Endodermal cell (in vitro differentiated cells): Measurements from ENCODE around the gene MALSU1. TPM values are rescaled to one million over a fixed set of nuclear protein-coding genes. Genes with fewer than 3 reads are reported as not detected.

Source experiments
- DNase-seq: peaks from one replicate; pipeline ENCODE4 v3.0.0-alpha.2; 2017
- H3K27ac ChIP-seq: 2 replicates; pipeline ENCODE4 v1.5.1; 2013; ENCODE audit warnings: mild to moderate bottlenecking, low read depth, low read length, moderate library complexity
- H3K27me3 ChIP-seq: 2 replicates; pipeline ENCODE4 v1.6.1; 2013; ENCODE audit warnings: mild to moderate bottlenecking, low read length, moderate library complexity; ENCODE audit not compliant: insufficient read depth, control insufficient read depth, poor library complexity, severe bottlenecking
- H3K36me3 ChIP-seq: 2 replicates; pipeline ENCODE4 v1.7.0; 2013; ENCODE audit warnings: mild to moderate bottlenecking, low read length, moderate library complexity; ENCODE audit not compliant: control insufficient read depth, insufficient read depth
- H3K4me1 ChIP-seq: one replicate; pipeline ENCODE4 v1.7.0; 2013; ENCODE audit warnings: low read length; ENCODE audit not compliant: control insufficient read depth, insufficient read depth
- H3K4me3 ChIP-seq: 2 replicates; pipeline ENCODE4 v1.5.1; 2013; ENCODE audit warnings: mild to moderate bottlenecking, low read length, moderate library complexity
- H3K9ac ChIP-seq: 2 replicates; pipeline ENCODE4 v1.6.1; 2013; ENCODE audit warnings: mild to moderate bottlenecking, low read length, moderate library complexity; ENCODE audit not compliant: poor library complexity, severe bottlenecking; ENCODE audit errors: extremely low read depth
- H3K9me3 ChIP-seq: 2 replicates; pipeline ENCODE4 v1.6.1; 2013; ENCODE audit warnings: mild to moderate bottlenecking, low read length, moderate library complexity; ENCODE audit not compliant: control insufficient read depth
- H3K27ac Mint-ChIP-seq: 2 replicates; pipeline ENCODE4 v1.8.0; 2020; ENCODE audit warnings: mixed read lengths
- H3K27me3 Mint-ChIP-seq: 2 replicates; pipeline ENCODE4 v1.8.0; 2021; ENCODE audit warnings: mild to moderate bottlenecking, mixed read lengths; ENCODE audit not compliant: insufficient read depth
- H3K36me3 Mint-ChIP-seq: 2 replicates; pipeline ENCODE4 v1.8.0; 2020; ENCODE audit warnings: low read depth, mixed read lengths
- H3K4me1 Mint-ChIP-seq: 2 replicates; pipeline ENCODE4 v1.8.0; 2020; ENCODE audit warnings: mixed read lengths
- H3K4me3 Mint-ChIP-seq: 2 replicates; pipeline ENCODE4 v1.8.0; 2020; ENCODE audit warnings: mild to moderate bottlenecking, moderate library complexity, mixed read lengths
- H3K9me3 Mint-ChIP-seq: 2 replicates; pipeline ENCODE4 v1.8.0; 2020; ENCODE audit warnings: mild to moderate bottlenecking, mixed read lengths
- WGBS, 2 experiments: methylation state at CpG; one replicate each; pipeline versions ENCODE4 v1.1.5 to v1.1.7; 2013; ENCODE audit warnings: missing lambda C conversion rate in 2 of 2, mixed read lengths in 1 of 2; ENCODE audit not compliant: insufficient coverage in 1 of 2, insufficient read length in 1 of 2; 5-methylcytosine and 5-hydroxymethylcytosine counted together
- total RNA-seq, 2 donors: library from RNA; stranded (reverse); fragmentation: NEBNext Ultra II Directional in 1 of 2; extraction: Animal tissue kit (Norgen Biotek cat#: 25700) in 1 of 2; gene quantifications; 2 replicates in 1 of 2; 3 replicates in 1 of 2; pipeline ENCODE4 v1.2.1, GENCODE V29; 2021
- TF ChIP-seq, protein P1 (sequence below): fragments of 200-600 bp; sonication (generic); conservative IDR thresholded peaks from 2 replicates; pipeline ENCODE4 v1.5.0; 2021; ENCODE audit warnings: antibody characterized with exemption, mild to moderate bottlenecking

Gene MALSU1
- total RNA-seq, 2 donors from 2014 or later: 73.5 to 87.4 TPM

DNA sequence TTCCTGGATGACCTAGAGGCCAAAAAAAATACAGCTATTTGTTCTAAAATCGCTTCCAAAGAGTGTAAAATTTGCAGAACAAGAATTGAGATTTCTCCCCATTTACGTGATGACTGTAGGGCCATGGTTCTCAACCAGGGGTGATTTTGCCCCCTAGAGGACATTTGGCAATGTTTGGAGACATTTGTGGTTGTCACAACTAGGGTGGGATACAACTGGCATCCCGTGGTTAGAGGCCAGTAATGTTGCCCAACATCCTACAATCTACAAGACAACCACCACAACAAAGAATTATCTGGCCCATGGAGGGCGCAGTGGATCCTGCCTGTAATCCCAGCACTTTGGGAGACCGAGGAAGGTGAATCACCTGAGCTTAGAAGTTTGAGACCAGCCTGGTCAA lies 22.8 kb upstream of the MALSU1 start:
- Mint-ChIP-seq H3K27me3 (peaks cover 4% of the 10 kb centered on the region), H3K4me3 (no peak overlapping the region), H3K4me1 (peaks cover 3% of the 10 kb centered on the region), H3K9me3 (no peaks in the 10 kb centered on the region), H3K27ac (peak overlapping the region; percentile 27), H3K36me3 (no peaks in the 10 kb centered on the region)
- Histone ChIP-seq H3K9me3 (no peaks in the 10 kb centered on the region), H3K27ac (no peak overlapping the region), H3K36me3 (no peaks in the 10 kb centered on the region), H3K9ac (no peak overlapping the region), H3K4me1 (no peaks in the 10 kb centered on the region), H3K4me3 (no peak overlapping the region), H3K27me3 (no peaks in the 10 kb centered on the region)
- 78 to 93% methylated on average over 3 to 5 of the region's 5 CpGs for WGBS, 2 experiments
- TF ChIP-seq, protein P1, sequence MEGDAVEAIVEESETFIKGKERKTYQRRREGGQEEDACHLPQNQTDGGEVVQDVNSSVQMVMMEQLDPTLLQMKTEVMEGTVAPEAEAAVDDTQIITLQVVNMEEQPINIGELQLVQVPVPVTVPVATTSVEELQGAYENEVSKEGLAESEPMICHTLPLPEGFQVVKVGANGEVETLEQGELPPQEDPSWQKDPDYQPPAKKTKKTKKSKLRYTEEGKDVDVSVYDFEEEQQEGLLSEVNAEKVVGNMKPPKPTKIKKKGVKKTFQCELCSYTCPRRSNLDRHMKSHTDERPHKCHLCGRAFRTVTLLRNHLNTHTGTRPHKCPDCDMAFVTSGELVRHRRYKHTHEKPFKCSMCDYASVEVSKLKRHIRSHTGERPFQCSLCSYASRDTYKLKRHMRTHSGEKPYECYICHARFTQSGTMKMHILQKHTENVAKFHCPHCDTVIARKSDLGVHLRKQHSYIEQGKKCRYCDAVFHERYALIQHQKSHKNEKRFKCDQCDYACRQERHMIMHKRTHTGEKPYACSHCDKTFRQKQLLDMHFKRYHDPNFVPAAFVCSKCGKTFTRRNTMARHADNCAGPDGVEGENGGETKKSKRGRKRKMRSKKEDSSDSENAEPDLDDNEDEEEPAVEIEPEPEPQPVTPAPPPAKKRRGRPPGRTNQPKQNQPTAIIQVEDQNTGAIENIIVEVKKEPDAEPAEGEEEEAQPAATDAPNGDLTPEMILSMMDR: peak; percentile 69
- DNase-seq: peak; percentile 76

DNA sequence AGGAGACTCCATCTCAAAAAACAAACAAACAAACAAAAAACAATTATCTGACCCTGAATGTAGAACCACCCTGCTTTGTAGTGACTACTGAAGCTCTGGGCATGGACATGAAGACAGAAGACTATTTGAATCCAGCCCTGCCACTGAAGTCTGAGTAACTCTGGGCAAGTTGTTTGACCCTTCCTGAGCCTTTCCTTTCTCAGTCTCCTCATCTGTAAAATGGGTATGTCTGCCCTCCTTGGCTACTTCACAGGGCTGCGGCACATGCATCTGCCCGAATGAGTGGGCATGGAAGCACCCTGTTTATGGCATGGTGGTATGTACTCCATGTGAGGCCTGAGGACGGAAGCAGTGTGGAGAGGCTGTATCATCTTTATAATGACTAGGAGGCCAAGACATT lies 22.2 kb upstream of the MALSU1 start:
- H3K4me3 Mint-ChIP-seq: no peak overlapping the region
- Histone ChIP-seq H3K4me1 (no peaks in the 10 kb centered on the region), H3K27me3 (no peaks in the 10 kb centered on the region), H3K27ac (no peak overlapping the region), H3K4me3 (no peak overlapping the region), H3K36me3 (no peaks in the 10 kb centered on the region), H3K9ac (no peak overlapping the region), H3K9me3 (no peaks in the 10 kb centered on the region)
- TF ChIP-seq, protein P1: no peak
- H3K36me3 Mint-ChIP-seq: no peaks in the 10 kb centered on the region
- peaks cover 4% of the 10 kb centered on the region for H3K27me3 Mint-ChIP-seq
- H3K27ac Mint-ChIP-seq: peak overlapping the region; percentile 27
- H3K9me3 Mint-ChIP-seq: no peaks in the 10 kb centered on the region
- WGBS, 2 experiments: 90 to 100% methylated on average over 1 to 3 of the region's 3 CpGs
- H3K4me1 Mint-ChIP-seq: peaks cover 3% of the 10 kb centered on the region
- DNase-seq: no peak

DNA sequence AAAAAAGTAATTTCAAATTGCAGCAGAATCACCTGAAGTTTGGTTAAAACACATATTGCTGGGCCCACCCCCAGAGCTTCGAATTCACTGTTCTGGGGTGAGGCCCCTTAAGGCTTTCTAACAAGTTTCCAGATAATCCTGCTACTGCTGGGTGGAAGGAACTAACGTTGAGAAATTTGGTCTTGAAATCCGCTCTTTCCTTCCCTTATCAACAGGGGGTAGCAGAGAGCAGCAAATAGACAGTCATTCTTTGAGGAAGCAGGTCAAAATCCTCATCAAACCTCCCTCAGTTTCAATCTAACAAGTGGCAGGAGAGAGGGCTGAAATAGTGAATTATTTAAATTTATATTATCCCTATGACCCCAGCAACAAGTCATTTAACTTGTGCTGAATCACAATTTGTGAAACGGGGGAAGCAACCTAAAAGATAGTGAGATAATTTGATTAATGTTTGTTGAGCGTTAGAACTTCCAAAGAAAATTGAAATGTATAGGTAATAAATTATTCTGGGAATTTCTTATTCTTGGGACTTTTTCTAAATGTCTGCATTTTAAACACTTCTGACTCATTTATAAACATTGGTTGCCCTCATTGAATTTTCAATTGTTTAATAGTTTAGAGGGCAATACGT lies 21.7 kb upstream of the MALSU1 start:
- Mint-ChIP-seq H3K9me3 (no peaks in the 10 kb centered on the region), H3K4me1 (peaks cover 3% of the 10 kb centered on the region), H3K36me3 (no peaks in the 10 kb centered on the region), H3K4me3 (no peak overlapping the region), H3K27ac (no peak overlapping the region), H3K27me3 (no peaks in the 10 kb centered on the region)
- Histone ChIP-seq H3K9me3 (no peaks in the 10 kb centered on the region), H3K9ac (no peak overlapping the region), H3K36me3 (no peaks in the 10 kb centered on the region), H3K4me3 (no peak overlapping the region), H3K27ac (no peak overlapping the region), H3K4me1 (no peaks in the 10 kb centered on the region), H3K27me3 (no peaks in the 10 kb centered on the region)
- 42 to 63% methylated on average over 2 to 6 of the region's 6 CpGs for WGBS, 2 experiments
- peak; percentile 72 for DNase-seq
- TF ChIP-seq, protein P1: peak; percentile 84
